Calu3 (cell line): ENCODE data around the gene PRDM2. TPM values are rescaled to one million over a fixed set of nuclear protein-coding genes. Genes with fewer than 3 reads are reported as not detected.

Experiments used
- BruUV-seq: library from RNA; stranded (reverse); fragments of 400-500 nt; replicated peaks from 2 replicates; lab custom pipeline; 2021; lab: Mats Ljungman, UMichigan
- CTCF ChIA-PET: fragments of 300-600 bp; sonication (Branson Sonifier 250); formaldehyde crosslinking; loops from one replicate; lab custom pipeline; 2022; ENCODE audit warnings: antibody characterized with exemption; lab: Charles Lee
- DNase-seq: peaks from one replicate; pipeline ENCODE4 v3.0.0; 2022
- H3K27ac Mint-ChIP-seq: one replicate; pipeline ENCODE4 v1.8.0; 2022; ENCODE audit warnings: mixed read lengths; ENCODE audit not compliant: unreplicated experiment
- H3K27me3 Mint-ChIP-seq: one replicate; pipeline ENCODE4 v1.8.0; 2022; ENCODE audit warnings: mixed read lengths; ENCODE audit not compliant: unreplicated experiment
- H3K36me3 Mint-ChIP-seq: one replicate; pipeline ENCODE4 v1.8.0; 2022; ENCODE audit warnings: mild to moderate bottlenecking, moderate library complexity, mixed read lengths; ENCODE audit not compliant: insufficient read depth, unreplicated experiment
- H3K4me1 Mint-ChIP-seq: one replicate; pipeline ENCODE4 v1.8.0; 2022; ENCODE audit warnings: mild to moderate bottlenecking, low read depth, mixed read lengths; ENCODE audit not compliant: unreplicated experiment
- H3K4me3 Mint-ChIP-seq: one replicate; pipeline ENCODE4 v1.8.0; 2022; ENCODE audit warnings: mild to moderate bottlenecking, low read depth, moderate library complexity, mixed read lengths; ENCODE audit not compliant: unreplicated experiment
- H3K9me3 Mint-ChIP-seq: one replicate; pipeline ENCODE4 v1.8.0; 2022; ENCODE audit warnings: low read depth, mixed read lengths; ENCODE audit not compliant: unreplicated experiment
- CTCF ChIP-seq: fragments of 200-600 bp; IDR thresholded peaks from one replicate; pipeline ENCODE4 v1.8.0; 2022; ENCODE audit warnings: antibody characterized with exemption; ENCODE audit not compliant: unreplicated experiment
- intact Hi-C: fragments of 100-400 bp; cut with micrococcal nuclease; formaldehyde crosslinking; loops from one replicate; pipeline ENCODE4 v1.10.0; 2022; ENCODE audit not compliant: unreplicated experiment
- total RNA-seq: library from RNA; stranded (reverse); gene quantifications from 2 replicates; pipeline ENCODE4 v1.2.3, GENCODE V29; 2022

Gene PRDM2
- total RNA-seq, 1 experiment from 2014 or later, result 29.9 TPM

- H3K9me3 Mint-ChIP-seq, result no peaks in the 10 kb centered on the region
- CTCF ChIA-PET, result no interaction called here
- H3K36me3 Mint-ChIP-seq, result no peaks in the 10 kb centered on the region
- H3K4me3 Mint-ChIP-seq, result no peak overlapping the region
- intact Hi-C loops, result no loop called here
- no peak for TF ChIP-seq CTCF
- H3K4me1 Mint-ChIP-seq, result peaks cover 15% of the 10 kb centered on the region
- no peaks in the 10 kb centered on the region for H3K27me3 Mint-ChIP-seq
- DNase-seq, result no peak
- H3K27ac Mint-ChIP-seq, result no peak overlapping the region
- no TSS peak for BruUV-seq
Observed at GRCh38 chr1:13761883-13762282, 61.9 kb downstream of the PRDM2 start.

GRCh38 chr1:13762642-13763041 lies 62.7 kb downstream of the PRDM2 start:
- H3K36me3 Mint-ChIP-seq, result no peaks in the 10 kb centered on the region
- no peak overlapping the region for H3K4me3 Mint-ChIP-seq
- no peak overlapping the region for H3K27ac Mint-ChIP-seq
- intact Hi-C loops, result no loop called here
- H3K27me3 Mint-ChIP-seq, result no peaks in the 10 kb centered on the region
- TF ChIP-seq CTCF, result no peak
- BruUV-seq, result no TSS peak
- CTCF ChIA-PET, result no interaction called here
- peaks cover 15% of the 10 kb centered on the region for H3K4me1 Mint-ChIP-seq
- no peak for DNase-seq
- H3K9me3 Mint-ChIP-seq, result no peaks in the 10 kb centered on the region

- CTCF ChIA-PET, result no interaction called here
- H3K27me3 Mint-ChIP-seq, result no peaks in the 10 kb centered on the region
- DNase-seq, result no peak
Observed at GRCh38 chr1:13763222-13763621, 63.2 kb downstream of the PRDM2 start.

GRCh38 chr1:13763991-13764390 lies 64.0 kb downstream of the PRDM2 start:
- Mint-ChIP-seq H3K4me3 (no peak overlapping the region), H3K27ac (no peak overlapping the region), H3K4me1 (peaks cover 15% of the 10 kb centered on the region), H3K9me3 (no peaks in the 10 kb centered on the region), H3K27me3 (no peaks in the 10 kb centered on the region), H3K36me3 (no peaks in the 10 kb centered on the region)
- CTCF ChIA-PET, result no interaction called here
- no TSS peak for BruUV-seq
- TF ChIP-seq CTCF, result no peak
- intact Hi-C loops, result no loop called here
- DNase-seq, result no peak

More at GRCh38 chr1:13763222-13763621, 63.2 kb downstream of the PRDM2 start:
- intact Hi-C loops, result no loop called here
- H3K4me1 Mint-ChIP-seq, result peaks cover 15% of the 10 kb centered on the region
- no TSS peak for BruUV-seq
- H3K36me3 Mint-ChIP-seq, result no peaks in the 10 kb centered on the region
- H3K4me3 Mint-ChIP-seq, result no peak overlapping the region
- no peaks in the 10 kb centered on the region for H3K9me3 Mint-ChIP-seq
- no peak overlapping the region for H3K27ac Mint-ChIP-seq
- no peak for TF ChIP-seq CTCF
